GM23248 (cell line): ENCODE data around the gene TMEM132C. TPM values are rescaled to one million over a fixed set of nuclear protein-coding genes. Genes with fewer than 3 reads are reported as not detected.

Experiments used
- DNase-seq: peaks from one replicate; pipeline ENCODE4 v3.0.0-alpha.2; 2015
- H2AFZ ChIP-seq: fragments of 200-600 bp; sonication (generic); 2 replicates; pipeline ENCODE4 v1.6.1; 2016; ENCODE audit warnings: antibody characterized with exemption
- H3F3A ChIP-seq: fragments of 200-600 bp; sonication (generic); 2 replicates; pipeline ENCODE4 v1.6.1; 2016; ENCODE audit warnings: mild to moderate bottlenecking, antibody characterized with exemption, mixed run types; ENCODE audit not compliant: insufficient read depth
- H3K27ac ChIP-seq: fragments of 200-600 bp; sonication (generic); 2 replicates; pipeline ENCODE4 v1.5.1; 2016; ENCODE audit warnings: mild to moderate bottlenecking
- H3K27me3 ChIP-seq: fragments of 200-600 bp; sonication (generic); replicated peaks from 2 replicates; pipeline ENCODE4 v1.6.1; 2016; ENCODE audit warnings: mild to moderate bottlenecking; ENCODE audit not compliant: insufficient read depth
- H3K36me3 ChIP-seq: fragments of 200-600 bp; sonication (generic); 2 replicates; pipeline ENCODE4 v1.6.1; 2016; ENCODE audit warnings: low read depth, mild to moderate bottlenecking
- H3K4me1 ChIP-seq: fragments of 200-600 bp; sonication (generic); 2 replicates; pipeline ENCODE4 v1.6.1; 2016; ENCODE audit warnings: mild to moderate bottlenecking; ENCODE audit not compliant: insufficient read depth
- H3K4me2 ChIP-seq: fragments of 200-600 bp; sonication (generic); one replicate; pipeline ENCODE4 v1.6.1; 2016; ENCODE audit warnings: mild to moderate bottlenecking; ENCODE audit not compliant: unreplicated experiment
- H3K4me3 ChIP-seq: fragments of 200-600 bp; sonication (generic); 2 replicates; pipeline ENCODE4 v1.5.1; 2016; ENCODE audit warnings: mild to moderate bottlenecking
- H3K79me2 ChIP-seq: fragments of 200-600 bp; sonication (generic); 2 replicates; pipeline ENCODE4 v1.6.1; 2016; ENCODE audit warnings: mild to moderate bottlenecking; ENCODE audit not compliant: insufficient read depth
- H3K9ac ChIP-seq: fragments of 200-600 bp; sonication (generic); 2 replicates; pipeline ENCODE4 v1.6.1; 2016; ENCODE audit warnings: mild to moderate bottlenecking
- H3K9me2 ChIP-seq: fragments of 200-600 bp; sonication (generic); 2 replicates; pipeline ENCODE4 v1.6.1; 2016; ENCODE audit warnings: mixed run types, mild to moderate bottlenecking, moderate library complexity; ENCODE audit not compliant: insufficient read depth
- H3K9me3 ChIP-seq: fragments of 200-600 bp; sonication (generic); one replicate; pipeline ENCODE4 v1.6.1; 2017; ENCODE audit warnings: low read depth
- H4K20me1 ChIP-seq: fragments of 200-600 bp; sonication (generic); 2 replicates; pipeline ENCODE4 v1.6.0; 2016; ENCODE audit not compliant: insufficient read depth
- EZH2 ChIP-seq: fragments of 200-600 bp; sonication (generic); IDR thresholded peaks from 2 replicates; pipeline ENCODE4 v1.6.1; 2018; ENCODE audit warnings: antibody characterized with exemption, mild to moderate bottlenecking; ENCODE audit not compliant: insufficient read depth, poor library complexity, severe bottlenecking
- EZH2phosphoT487 ChIP-seq: fragments of 200-600 bp; sonication (generic); IDR thresholded peaks from 2 replicates; pipeline ENCODE4 v1.6.1; 2018; ENCODE audit warnings: antibody characterized with exemption, moderate library complexity, mild to moderate bottlenecking, low read depth; ENCODE audit not compliant: insufficient read depth
- WGBS, 2 experiments: methylation state at CpG; one replicate each; pipeline ENCODE4 v1.1.6; 2015 to 2017; ENCODE audit warnings: low lambda C conversion rate in 2 of 2, low coverage in 1 of 2; ENCODE audit errors: missing lambda C conversion rate in 2 of 2; 5-methylcytosine and 5-hydroxymethylcytosine counted together
- in situ Hi-C: fragments of 300-500 bp; cut with MboI; formaldehyde crosslinking; loops from 2 replicates; pipeline ENCODE4 v1.15.0; 2020
- polyA plus RNA-seq: library from polyadenylated mRNA; unstranded; fragments of >200 nt; fragmentation: Nextera tagmentation; extraction: Ambion mirVana; gene quantifications from 2 replicates; pipeline ENCODE4 v1.2.1, GENCODE V29; 2016
- total RNA-seq: library from RNA; depleted of rRNA; stranded (reverse); fragments of >200 nt; shearing (Covaris generic); gene quantifications from 2 replicates; pipeline ENCODE4 v1.2.3, GENCODE V29; 2014

The TMEM132C gene
- total and polyA plus RNA-seq, 2 experiments from 2014 or later = not detected

- TF ChIP-seq EZH2phosphoT487 (no peak), EZH2 (no peak)
- WGBS, 2 experiments = 33 to 35% methylated on average over 6 of the region's 6 CpGs
Measured at GRCh38 chr12:128524439-128524838, 257.5 kb downstream of the TMEM132C start.

GRCh38 chr12:128531170-128531569, 264.2 kb downstream of the TMEM132C start:
- TF ChIP-seq EZH2 (no peak), EZH2phosphoT487 (no peak)
- no peak overlapping the region for H2AFZ ChIP-seq
- no peak overlapping the region for H3K27ac ChIP-seq
- no peak overlapping the region for H3K9ac ChIP-seq
- no peaks in the 10 kb centered on the region for H3K36me3 ChIP-seq
- no peak overlapping the region for H3K4me2 ChIP-seq
- no peaks in the 10 kb centered on the region for H3F3A ChIP-seq
- 28 to 30% methylated on average over 3 of the region's 3 CpGs for WGBS, 2 experiments
- H3K27me3 ChIP-seq = no peaks in the 10 kb centered on the region
- H3K9me3 ChIP-seq = no peaks in the 10 kb centered on the region
- in situ Hi-C loops = no loop called here
- no peaks in the 10 kb centered on the region for H3K4me1 ChIP-seq
- no peaks in the 10 kb centered on the region for H3K9me2 ChIP-seq
- no peaks in the 10 kb centered on the region for H3K79me2 ChIP-seq
- H4K20me1 ChIP-seq = no peaks in the 10 kb centered on the region
- no peak overlapping the region for H3K4me3 ChIP-seq
- no peak for DNase-seq

More at GRCh38 chr12:128524439-128524838, 257.5 kb downstream of the TMEM132C start:
- Histone ChIP-seq H3K4me3 (no peak overlapping the region), H3K9ac (no peak overlapping the region), H3K9me3 (no peaks in the 10 kb centered on the region), H3K4me2 (no peak overlapping the region), H3K27me3 (no peaks in the 10 kb centered on the region), H3K9me2 (no peaks in the 10 kb centered on the region), H3K27ac (no peak overlapping the region), H3F3A (no peaks in the 10 kb centered on the region), H4K20me1 (no peaks in the 10 kb centered on the region), H3K36me3 (no peaks in the 10 kb centered on the region), H3K79me2 (no peaks in the 10 kb centered on the region), H3K4me1 (no peaks in the 10 kb centered on the region), H2AFZ (no peak overlapping the region)
- in situ Hi-C loops = no loop called here
- no peak for DNase-seq

GRCh38 chr12:128534906-128535305, 267.9 kb downstream of the TMEM132C start:
- Histone ChIP-seq H3K27ac (no peak overlapping the region), H3K4me1 (no peaks in the 10 kb centered on the region), H2AFZ (no peak overlapping the region), H3K4me2 (no peak overlapping the region), H3K4me3 (no peak overlapping the region), H4K20me1 (no peaks in the 10 kb centered on the region), H3K27me3 (no peaks in the 10 kb centered on the region), H3K9ac (no peak overlapping the region), H3K36me3 (no peaks in the 10 kb centered on the region), H3K9me3 (no peaks in the 10 kb centered on the region), H3K9me2 (no peaks in the 10 kb centered on the region), H3K79me2 (no peaks in the 10 kb centered on the region), H3F3A (no peaks in the 10 kb centered on the region)
- no peak for DNase-seq
- in situ Hi-C loops = no loop called here
- TF ChIP-seq EZH2phosphoT487 = no peak
- TF ChIP-seq EZH2 = no peak
- WGBS, 2 experiments = 23 to 24% methylated on average over 5 of the region's 5 CpGs

- H3K4me2 ChIP-seq = no peak overlapping the region
- in situ Hi-C loops = no loop called here
- no peaks in the 10 kb centered on the region for H3K27me3 ChIP-seq
- no peak overlapping the region for H3K4me3 ChIP-seq
- H3K9ac ChIP-seq = no peak overlapping the region
- H3F3A ChIP-seq = no peaks in the 10 kb centered on the region
- DNase-seq = no peak
- H3K9me2 ChIP-seq = no peaks in the 10 kb centered on the region
- no peaks in the 10 kb centered on the region for H4K20me1 ChIP-seq
- no peaks in the 10 kb centered on the region for H3K4me1 ChIP-seq
- H3K36me3 ChIP-seq = no peaks in the 10 kb centered on the region
- H3K27ac ChIP-seq = no peak overlapping the region
- TF ChIP-seq EZH2 (no peak), EZH2phosphoT487 (no peak)
- H2AFZ ChIP-seq = no peak overlapping the region
- H3K9me3 ChIP-seq = no peaks in the 10 kb centered on the region
- no peaks in the 10 kb centered on the region for H3K79me2 ChIP-seq
Measured at GRCh38 chr12:128536810-128537209, 269.8 kb downstream of the TMEM132C start.

GRCh38 chr12:128537668-128538067, 270.7 kb downstream of the TMEM132C start:
- TF ChIP-seq EZH2 (no peak), EZH2phosphoT487 (no peak)
- H3K4me1 ChIP-seq = no peaks in the 10 kb centered on the region
- DNase-seq = no peak
- H3F3A ChIP-seq = no peaks in the 10 kb centered on the region
- no peaks in the 10 kb centered on the region for H4K20me1 ChIP-seq
- H3K9ac ChIP-seq = no peak overlapping the region
- 3 to 12% methylated on average over 1 of the region's 1 CpG for WGBS, 2 experiments
- H3K27ac ChIP-seq = no peak overlapping the region
- H3K4me3 ChIP-seq = no peak overlapping the region
- no peaks in the 10 kb centered on the region for H3K9me2 ChIP-seq
- no peak overlapping the region for H2AFZ ChIP-seq
- no peak overlapping the region for H3K4me2 ChIP-seq
- H3K27me3 ChIP-seq = no peaks in the 10 kb centered on the region
- H3K79me2 ChIP-seq = no peaks in the 10 kb centered on the region
- no peaks in the 10 kb centered on the region for H3K36me3 ChIP-seq
- H3K9me3 ChIP-seq = no peaks in the 10 kb centered on the region
- in situ Hi-C loops = no loop called here
